K562 (cell line): Measurements from ENCODE around the gene TEPSIN. TPM values are rescaled to one million over a fixed set of nuclear protein-coding genes. Genes with fewer than 3 reads are reported as not detected.

ENCODE experiments used
- ATAC-seq: fragments of 200-7000 bp; cut with Tn5 transposase; 3 replicates; pipeline ENCODE4 v1.9.1; 2020; ENCODE audit warnings: moderate library complexity
- BruUV-seq: library from RNA; stranded (reverse); fragments of 400-500 nt; replicated peaks from 2 replicates; lab custom pipeline; 2021; lab: Mats Ljungman, UMichigan
- CTCF ChIA-PET: fragments of 300-600 bp; formaldehyde crosslinking; extraction: SDS; loops from one replicate; lab custom pipeline; 2021; ENCODE audit warnings: low intra/inter-chr PET ratio; lab: Yijun Ruan, JAX
- POLR2A ChIA-PET: fragments of 300-600, 350-650 bp; sonication (Branson Sonifier 250); formaldehyde crosslinking; extraction: SDS; loops from one replicate; lab custom pipeline; 2021; ENCODE audit warnings: antibody characterized with exemption, inconsistent platforms; lab: Yijun Ruan, JAX
- DNase-seq, 4 experiments: peaks; one replicate each; pipeline versions ENCODE4 v3.0.0 to v3.0.0-alpha.2; 2011 to 2018; ENCODE audit warnings: low spot score in 3 of 4, mixed read lengths in 3 of 4; ENCODE audit errors: extremely low read depth in 1 of 4
- FAIRE-seq: peaks from 2 replicates; lab custom pipeline; 2011; peaks lifted over from hg19 to GRCh38; lab: Jason Lieb, UNC
- H2AFZ ChIP-seq: 2 replicates; pipeline ENCODE4 v1.6.0; 2011; ENCODE audit warnings: low read depth, low read length, control low read depth, inconsistent platforms
- H3K27ac ChIP-seq: fragments of 200-600 bp; 3 replicates; pipeline ENCODE4 v1.8.0; 2011; ENCODE audit warnings: low read depth, mild to moderate bottlenecking, control low read depth, inconsistent platforms, low read length, moderate library complexity, mixed read lengths; ENCODE audit errors: extremely low read depth
- H3K27me3 ChIP-seq, 2 experiments: fragments of 300-600 bp in 1 of 2; 2 replicates in 1 of 2; 3 replicates in 1 of 2; pipeline versions ENCODE4 v1.6.0 to v1.8.0; 2011; ENCODE audit warnings: inconsistent platforms in 2 of 2, low read length in 2 of 2, mild to moderate bottlenecking in 1 of 2, mixed read lengths in 1 of 2, moderate library complexity in 1 of 2; ENCODE audit not compliant: control insufficient read depth in 2 of 2, insufficient read depth in 2 of 2
- H3K36me3 ChIP-seq: fragments of 300-600 bp; 3 replicates; pipeline ENCODE4 v1.8.0; 2011; ENCODE audit warnings: mild to moderate bottlenecking, low read length, inconsistent platforms; ENCODE audit not compliant: control insufficient read depth, insufficient read depth
- H3K4me1 ChIP-seq, 2 experiments: fragments of 200-600 bp in 1 of 2; replicated peaks in 1 of 2; 2 replicates in 1 of 2; 3 replicates in 1 of 2; pipeline versions ENCODE4 v1.5.1 to v1.8.0; 2011; ENCODE audit warnings: inconsistent platforms in 2 of 2, low read length in 2 of 2, mild to moderate bottlenecking in 1 of 2, mixed read lengths in 1 of 2, moderate library complexity in 1 of 2; ENCODE audit not compliant: control insufficient read depth in 2 of 2, insufficient read depth in 2 of 2
- H3K4me2 ChIP-seq: 2 replicates; pipeline ENCODE4 v1.6.1; 2011; ENCODE audit warnings: low read length, control low read depth, inconsistent platforms, mixed read lengths; ENCODE audit not compliant: insufficient read depth
- H3K4me3 ChIP-seq: fragments of 200-600 bp; sonication (generic), shearing (Covaris generic); 2 replicates; pipeline ENCODE4 v1.5.1; 2016; ENCODE audit warnings: control low read depth, inconsistent platforms
- H3K79me2 ChIP-seq: fragments of 200-600 bp; 3 replicates; pipeline ENCODE4 v1.8.0; 2011; ENCODE audit warnings: low read length, inconsistent platforms; ENCODE audit not compliant: control insufficient read depth, insufficient read depth
- H3K9ac ChIP-seq, 2 experiments: 2 replicates each; pipeline versions ENCODE4 v1.6.0 to v1.6.1; 2011; ENCODE audit warnings: low read depth in 2 of 2, low read length in 2 of 2, control low read depth in 1 of 2, inconsistent platforms in 1 of 2, mild to moderate bottlenecking in 1 of 2, mixed read lengths in 1 of 2; ENCODE audit not compliant: insufficient read depth in 1 of 2
- H3K9me1 ChIP-seq: one replicate; pipeline ENCODE4 v1.6.0; 2011; ENCODE audit warnings: inconsistent platforms, mild to moderate bottlenecking, low read length, moderate library complexity; ENCODE audit not compliant: control insufficient read depth, insufficient read depth
- H3K9me3 ChIP-seq: replicated peaks from 2 replicates; pipeline ENCODE4 v1.5.1; 2011; ENCODE audit warnings: low read depth, low read length, inconsistent platforms; ENCODE audit not compliant: control insufficient read depth, insufficient read depth
- H4K20me1 ChIP-seq: replicated peaks from 2 replicates; pipeline ENCODE4 v1.6.1; 2011; ENCODE audit warnings: low read length, inconsistent platforms, mixed read lengths; ENCODE audit not compliant: control insufficient read depth, insufficient read depth
- CEBPZ ChIP-seq: fragments of 150-350 bp; IDR thresholded peaks from 2 replicates; pipeline ENCODE4 v1.6.1; 2014; ENCODE audit warnings: low read depth, mild to moderate bottlenecking, low read length, borderline replicate concordance
- POLR2G ChIP-seq: fragments of 200-400 bp; formaldehyde crosslinking; IDR thresholded peaks from 2 replicates; pipeline ENCODE4 v1.6.1; 2017; ENCODE audit warnings: low read depth, mild to moderate bottlenecking, antibody characterized with exemption, low read length, moderate library complexity
- SIN3B ChIP-seq: fragments of 450-650 bp; IDR thresholded peaks from 2 replicates; pipeline ENCODE4 v1.6.1; 2017; ENCODE audit warnings: low read depth, mild to moderate bottlenecking, moderate library complexity
- WGBS: fragments of 100-300 bp; shearing (Covaris generic); methylation state at CpG from one replicate; pipeline ENCODE4 v1.1.6; 2016; ENCODE audit warnings: low coverage, mixed read lengths; ENCODE audit not compliant: insufficient coverage; ENCODE audit errors: missing lambda C conversion rate; 5-methylcytosine and 5-hydroxymethylcytosine counted together
- in situ Hi-C: fragments of 300-500 bp; cut with MboI; formaldehyde crosslinking; loops from 4 replicates; pipeline ENCODE4 v1.15.0; 2018; ENCODE audit warnings: inconsistent platforms, mixed read lengths
- intact Hi-C: fragments of 100-400 bp; cut with micrococcal nuclease; formaldehyde crosslinking; loops from 2 replicates; pipeline ENCODE4 v1.14.2; 2022
- polyA plus RNA-seq, 8 experiments: library from polyadenylated mRNA; depleted of rRNA in 4 of 8; stranded (reverse) in 5 of 8; unstranded in 3 of 8; fragments of >200 nt; fragmentation: Nextera tagmentation in 2 of 8; fragmentation: Illumina TruSeq in 1 of 8; extraction: Ambion mirVana in 2 of 8; extraction: Trizol in 1 of 8; gene quantifications; 2 replicates each; pipeline versions ENCODE4 v1.2.1 to v1.2.3, GENCODE V29; 2011 to 2014; ENCODE audit warnings: inconsistent platforms in 1 of 8, missing spikeins in 1 of 8
- total RNA-seq, 7 experiments: library from RNA; depleted of rRNA in 6 of 7; stranded (reverse); fragments of >200 nt in 6 of 7; fragmentation: Illumina TruSeq in 2 of 7; extraction: Trizol in 2 of 7; gene quantifications; 2 replicates each; pipeline versions ENCODE4 v1.2.1 to v1.2.3, GENCODE V29; 2011 to 2021; ENCODE audit warnings: low replicate concordance in 1 of 7

The TEPSIN gene
- total and polyA plus RNA-seq, 9 of the 15 experiments (the other 6 are each of a cell fraction or from before 2014, with no cell fraction given), result 0.80 to 29.8 (median 5.3) TPM

GRCh38 chr17:81243333-81243664, 4.4 kb upstream of the TEPSIN start:
- DNase-seq (no peak), ATAC-seq (no peak), FAIRE-seq (no peak)
- no peak for TF ChIP-seq SIN3B
- TF ChIP-seq CEBPZ, result no peak
- peak; percentile 41 for TF ChIP-seq POLR2G
- H3K27ac ChIP-seq, result no peak overlapping the region
- peaks cover 19% of the 10 kb centered on the region; the same call in 1 of the 3 replicates for H3K36me3 ChIP-seq
- POLR2A ChIA-PET, result no interaction called here
- H3K4me2 ChIP-seq, result no peak overlapping the region
- in situ Hi-C loops (loop anchor here (25.0 kb wide), 1 partner anchor 106 kb away; no protein-coding TSS in a partner anchor), intact Hi-C loops (no loop called here)
- no TSS peak for BruUV-seq
- peaks cover 5 to 85% of the 10 kb centered on the region in 2 experiments; a peak in 4 of 5 replicates for H3K4me1 ChIP-seq
- CTCF ChIA-PET, result no interaction called here
- no peak overlapping the region for H3K4me3 ChIP-seq
- H3K9me3 ChIP-seq, result no peaks in the 10 kb centered on the region
- H3K9me1 ChIP-seq, result no peaks in the 10 kb centered on the region
- no peak overlapping the region for H2AFZ ChIP-seq
- peak overlapping the region in 1 of 2 experiments; percentile 1; a peak in 1 of 4 replicates for H3K9ac ChIP-seq
- no peaks in the 10 kb centered on the region for H3K27me3 ChIP-seq
- no CpG with 5 or more reads among the region's 10 CpGs for WGBS
- H4K20me1 ChIP-seq, result peaks cover 6% of the 10 kb centered on the region; the same call in 1 of the 2 replicates
- H3K79me2 ChIP-seq, result peaks cover 29% of the 10 kb centered on the region
